MM.1S (cell line): Measurements from ENCODE around the gene SLC35G1.

Source experiments
- DNase-seq: peaks from one replicate; pipeline ENCODE4 v3.0.0-alpha.2; 2015
- H2AFZ ChIP-seq: fragments of 300-600 bp; sonication (generic); 2 replicates; pipeline ENCODE4 v1.6.0; 2016; ENCODE audit warnings: antibody characterized with exemption, low read length
- H3F3A ChIP-seq: fragments of 300-600 bp; sonication (generic); 2 replicates; pipeline ENCODE4 v1.6.1; 2016; ENCODE audit warnings: mild to moderate bottlenecking, antibody characterized with exemption, low read length, moderate library complexity, mixed read lengths; ENCODE audit not compliant: insufficient read depth
- H3K27ac ChIP-seq: fragments of 300-600 bp; sonication (generic); 2 replicates; pipeline ENCODE4 v1.5.1; 2016; ENCODE audit warnings: mild to moderate bottlenecking, low read length
- H3K27me3 ChIP-seq: fragments of 300-600 bp; sonication (generic); replicated peaks from 2 replicates; pipeline ENCODE4 v1.6.0; 2016; ENCODE audit warnings: low read length; ENCODE audit not compliant: insufficient read depth
- H3K36me3 ChIP-seq: fragments of 300-600 bp; sonication (generic); replicated peaks from 2 replicates; pipeline ENCODE4 v1.6.1; 2016; ENCODE audit warnings: mild to moderate bottlenecking, low read length, mixed read lengths; ENCODE audit not compliant: insufficient read depth
- H3K4me1 ChIP-seq: fragments of 300-600 bp; sonication (generic); 2 replicates; pipeline ENCODE4 v1.6.1; 2016; ENCODE audit warnings: low read length, mixed read lengths
- H3K4me2 ChIP-seq: fragments of 300-600 bp; sonication (generic); 2 replicates; pipeline ENCODE4 v1.6.0; 2016; ENCODE audit warnings: low read depth, low read length
- H3K4me3 ChIP-seq: fragments of 300-600 bp; sonication (generic); 2 replicates; pipeline ENCODE4 v1.5.1; 2016; ENCODE audit warnings: low read length, mixed read lengths
- H3K79me2 ChIP-seq: fragments of 300-600 bp; sonication (generic); 2 replicates; pipeline ENCODE4 v1.6.1; 2016; ENCODE audit warnings: mixed run types, low read length, mixed read lengths
- H3K9ac ChIP-seq: fragments of 300-600 bp; sonication (generic); 2 replicates; pipeline ENCODE4 v1.6.1; 2016; ENCODE audit warnings: low read length, mixed read lengths
- H3K9me2 ChIP-seq: fragments of 300-600 bp; sonication (generic); replicated peaks from 2 replicates; pipeline ENCODE4 v1.6.1; 2016; ENCODE audit warnings: mild to moderate bottlenecking, low read length, mixed read lengths; ENCODE audit not compliant: insufficient read depth
- H3K9me3 ChIP-seq: fragments of 300-600 bp; sonication (generic); replicated peaks from 2 replicates; pipeline ENCODE4 v1.6.1; 2016; ENCODE audit warnings: mild to moderate bottlenecking, low read length, mixed read lengths; ENCODE audit not compliant: insufficient read depth
- H4K20me1 ChIP-seq: fragments of 300-600 bp; sonication (generic); 2 replicates; pipeline ENCODE4 v1.6.1; 2016; ENCODE audit warnings: mild to moderate bottlenecking, low read length, moderate library complexity, mixed read lengths; ENCODE audit not compliant: insufficient read depth
- EZH2 ChIP-seq: fragments of 300-600 bp; sonication (generic); optimal IDR thresholded peaks from 2 replicates; pipeline ENCODE3; 2017; ENCODE audit warnings: low read depth, mild to moderate bottlenecking, antibody characterized with exemption, low read length, mixed read lengths
- EZH2phosphoT487 ChIP-seq: fragments of 300-600 bp; sonication (generic); IDR thresholded peaks from 2 replicates; pipeline ENCODE4 v1.6.1; 2018; ENCODE audit warnings: antibody characterized with exemption, low read length
- TF ChIP-seq, protein P1 (sequence below): fragments of 300-600 bp; sonication (generic); IDR thresholded peaks from 2 replicates; pipeline ENCODE4 v1.5.1; 2016; ENCODE audit warnings: antibody characterized with exemption, low read length, mixed read lengths

The SLC35G1 gene

GRCh38 chr10:93879273-93879672 lies 14.5 kb upstream of the SLC35G1 start:
- Histone ChIP-seq H3K9ac (no peak overlapping the region), H3K27me3 (no peaks in the 10 kb centered on the region), H3K36me3 (no peaks in the 10 kb centered on the region), H3K4me3 (no peak overlapping the region), H3F3A (no peaks in the 10 kb centered on the region), H3K9me3 (no peaks in the 10 kb centered on the region), H4K20me1 (no peaks in the 10 kb centered on the region), H3K27ac (no peak overlapping the region), H3K4me2 (no peak overlapping the region), H3K9me2 (no peaks in the 10 kb centered on the region), H2AFZ (no peak overlapping the region), H3K79me2 (no peaks in the 10 kb centered on the region), H3K4me1 (no peaks in the 10 kb centered on the region)
- TF ChIP-seq EZH2 (no peak), EZH2phosphoT487 (no peak)
- TF ChIP-seq, protein P1, sequence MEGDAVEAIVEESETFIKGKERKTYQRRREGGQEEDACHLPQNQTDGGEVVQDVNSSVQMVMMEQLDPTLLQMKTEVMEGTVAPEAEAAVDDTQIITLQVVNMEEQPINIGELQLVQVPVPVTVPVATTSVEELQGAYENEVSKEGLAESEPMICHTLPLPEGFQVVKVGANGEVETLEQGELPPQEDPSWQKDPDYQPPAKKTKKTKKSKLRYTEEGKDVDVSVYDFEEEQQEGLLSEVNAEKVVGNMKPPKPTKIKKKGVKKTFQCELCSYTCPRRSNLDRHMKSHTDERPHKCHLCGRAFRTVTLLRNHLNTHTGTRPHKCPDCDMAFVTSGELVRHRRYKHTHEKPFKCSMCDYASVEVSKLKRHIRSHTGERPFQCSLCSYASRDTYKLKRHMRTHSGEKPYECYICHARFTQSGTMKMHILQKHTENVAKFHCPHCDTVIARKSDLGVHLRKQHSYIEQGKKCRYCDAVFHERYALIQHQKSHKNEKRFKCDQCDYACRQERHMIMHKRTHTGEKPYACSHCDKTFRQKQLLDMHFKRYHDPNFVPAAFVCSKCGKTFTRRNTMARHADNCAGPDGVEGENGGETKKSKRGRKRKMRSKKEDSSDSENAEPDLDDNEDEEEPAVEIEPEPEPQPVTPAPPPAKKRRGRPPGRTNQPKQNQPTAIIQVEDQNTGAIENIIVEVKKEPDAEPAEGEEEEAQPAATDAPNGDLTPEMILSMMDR, result no peak
- no peak for DNase-seq

- Histone ChIP-seq H3K4me3 (peak overlapping the region; percentile 89), H3K9ac (peak overlapping the region; percentile 76), H3K27me3 (no peaks in the 10 kb centered on the region), H2AFZ (peak overlapping the region; percentile 100), H4K20me1 (no peaks in the 10 kb centered on the region), H3F3A (no peaks in the 10 kb centered on the region), H3K9me3 (no peaks in the 10 kb centered on the region), H3K4me1 (0 out of 2 replicates have a peak, but pooled peaks cover 10% of the 10 kb centered on the region), H3K4me2 (peak overlapping the region; percentile 92), H3K36me3 (no peaks in the 10 kb centered on the region), H3K27ac (no peak overlapping the region), H3K79me2 (0 out of 2 replicates have a peak, but pooled peaks cover 5% of the 10 kb centered on the region), H3K9me2 (no peaks in the 10 kb centered on the region)
- no peak for DNase-seq
- TF ChIP-seq EZH2phosphoT487 (no peak), EZH2 (no peak)
- TF ChIP-seq, protein P1, result no peak
These were observed 969 bp downstream of the SLC35G1 start for GRCh38 chr10:93894516-93895378.

DNA sequence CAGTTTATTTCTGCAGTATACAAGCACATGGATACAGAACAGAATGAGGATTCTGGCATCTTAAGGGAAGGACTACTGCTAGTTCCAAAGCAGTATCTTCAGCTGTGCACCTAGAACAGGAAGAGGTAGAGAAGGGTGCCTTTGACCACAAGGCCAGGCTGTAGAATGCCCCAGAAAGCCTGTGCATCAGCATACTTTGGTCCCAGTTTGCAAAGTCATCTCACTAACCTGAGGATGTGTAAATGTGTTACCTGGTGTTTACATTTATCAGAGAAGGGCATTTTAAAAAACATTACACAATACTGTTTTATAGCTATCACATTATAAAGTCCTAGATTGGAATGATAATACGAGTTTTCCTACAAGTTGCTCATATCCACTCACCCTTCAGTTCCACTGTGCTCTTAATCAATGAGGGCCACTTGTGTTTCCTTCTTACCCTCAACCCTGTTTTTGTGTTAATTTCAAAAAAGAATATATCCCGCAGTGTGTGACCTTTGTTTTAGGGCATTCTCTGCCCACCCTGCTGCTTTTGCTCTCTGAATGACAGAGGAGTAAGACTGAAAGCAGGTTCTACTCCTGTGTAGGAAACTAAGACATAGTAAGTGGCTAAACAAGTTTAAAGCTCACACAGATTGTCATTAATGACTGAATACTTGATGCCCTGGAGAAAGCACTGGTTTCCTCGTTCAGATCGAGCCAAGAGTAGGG lies 3.4 kb downstream of the SLC35G1 start:
- no peaks in the 10 kb centered on the region for H3K9me3 ChIP-seq
- no peak overlapping the region for H3K27ac ChIP-seq
- no peak overlapping the region for H3K9ac ChIP-seq
- no peaks in the 10 kb centered on the region for H4K20me1 ChIP-seq
- no peak for DNase-seq
- no peak overlapping the region for H3K4me2 ChIP-seq
- no peak overlapping the region for H2AFZ ChIP-seq
- TF ChIP-seq, protein P1, result no peak
- TF ChIP-seq EZH2, result no peak
- no peak for TF ChIP-seq EZH2phosphoT487
- no peaks in the 10 kb centered on the region for H3K9me2 ChIP-seq
- H3K4me3 ChIP-seq, result no peak overlapping the region
- H3F3A ChIP-seq, result no peaks in the 10 kb centered on the region
- H3K79me2 ChIP-seq, result 0 out of 2 replicates have a peak, but pooled peaks cover 5% of the 10 kb centered on the region
- H3K27me3 ChIP-seq, result no peaks in the 10 kb centered on the region
- 0 out of 2 replicates have a peak, but pooled peaks cover 10% of the 10 kb centered on the region for H3K4me1 ChIP-seq
- H3K36me3 ChIP-seq, result no peaks in the 10 kb centered on the region
